ENCODE data around the gene ANKRD37.

- TF ChIP-seq ZNF274 (IDR thresholded peaks at IDR 0.05; ENCODE audit: low read depth, low read length) = no peak
- no peak for TF ChIP-seq SUZ12 (IDR thresholded peaks at IDR 0.05; ENCODE audit: extremely low read depth, insufficient read depth, insufficient read length)
Observed at GRCh38 chr4:185398618-185399017, 2.0 kb downstream of the ANKRD37 start.
